ENCODE data around the gene ANKMY1.

ANKMY1 gene

DNA sequence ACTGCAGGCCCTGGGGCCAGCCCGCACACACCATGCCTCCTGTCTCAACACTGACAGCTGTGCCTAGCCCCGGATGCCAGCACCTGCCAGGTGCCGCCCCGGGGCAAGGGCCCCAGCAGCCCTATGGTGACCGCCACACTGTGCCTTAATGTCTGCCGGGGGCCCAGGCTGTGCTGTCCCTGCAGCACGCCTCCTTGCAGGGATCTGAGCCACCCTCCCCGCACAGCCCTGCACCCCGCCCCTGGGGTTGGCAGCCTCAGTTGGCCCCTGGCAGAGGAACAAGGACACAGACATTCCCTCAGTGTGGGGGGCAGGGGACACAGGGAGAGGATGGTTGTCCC, 20.3 kb upstream of the ANKMY1 start:
- no peak for DNase-seq

GRCh38 chr2:240577281-240578109, 19.7 kb upstream of the ANKMY1 start:
- no peak for DNase-seq

- DNase-seq: no peak
Observed at GRCh38 chr2:240576436-240577205, 18.8 kb upstream of the ANKMY1 start.

GRCh38 chr2:240576036-240576435, 18.2 kb upstream of the ANKMY1 start:
- DNase-seq: no peak

GRCh38 chr2:240575101-240575965, 17.5 kb upstream of the ANKMY1 start:
- no peak for DNase-seq

- DNase-seq: no peak
Observed at GRCh38 chr2:240574386-240575100, 16.8 kb upstream of the ANKMY1 start.

DNA sequence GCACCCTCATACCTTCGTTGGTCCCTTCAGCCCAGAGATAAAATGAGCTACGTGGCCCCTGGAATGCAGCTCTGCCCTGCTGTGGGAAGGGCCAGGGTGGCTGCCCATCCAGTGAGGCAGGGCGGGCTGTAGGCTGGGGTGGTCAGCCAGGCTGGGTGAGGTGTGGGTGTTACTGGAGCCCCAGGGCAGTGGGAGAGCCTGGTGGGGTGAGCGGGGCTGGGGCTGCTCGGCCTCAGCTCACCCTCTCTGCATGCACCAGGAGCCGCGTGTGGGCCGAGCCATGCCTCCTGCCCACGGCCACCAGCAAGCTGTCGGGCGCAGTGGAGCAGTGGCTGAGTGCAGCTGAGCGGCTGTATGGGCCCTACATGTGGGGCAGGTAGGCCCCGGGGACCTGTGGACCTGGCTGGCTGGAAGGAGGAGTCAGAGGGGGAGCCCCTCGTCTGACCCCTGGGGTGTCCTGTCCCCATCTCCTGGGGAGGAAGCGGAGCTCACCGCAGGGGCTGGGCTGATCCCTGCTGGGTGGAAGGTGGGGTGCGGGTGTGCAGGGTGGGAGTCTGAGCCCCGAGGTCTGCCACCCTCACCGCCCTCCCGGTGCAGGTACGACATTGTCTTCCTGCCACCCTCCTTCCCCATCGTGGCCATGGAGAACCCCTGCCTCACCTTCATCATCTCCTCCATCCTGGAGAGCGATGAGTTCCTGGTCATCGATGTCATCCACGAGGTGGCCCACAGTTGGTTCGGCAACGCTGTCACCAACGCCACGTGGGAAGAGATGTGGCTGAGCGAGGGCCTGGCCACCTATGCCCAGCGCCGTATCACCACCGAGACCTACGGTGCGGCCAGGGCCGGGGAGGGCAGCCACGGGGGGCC, 16.0 kb upstream of the ANKMY1 start:
- DNase-seq: no peak

DNA sequence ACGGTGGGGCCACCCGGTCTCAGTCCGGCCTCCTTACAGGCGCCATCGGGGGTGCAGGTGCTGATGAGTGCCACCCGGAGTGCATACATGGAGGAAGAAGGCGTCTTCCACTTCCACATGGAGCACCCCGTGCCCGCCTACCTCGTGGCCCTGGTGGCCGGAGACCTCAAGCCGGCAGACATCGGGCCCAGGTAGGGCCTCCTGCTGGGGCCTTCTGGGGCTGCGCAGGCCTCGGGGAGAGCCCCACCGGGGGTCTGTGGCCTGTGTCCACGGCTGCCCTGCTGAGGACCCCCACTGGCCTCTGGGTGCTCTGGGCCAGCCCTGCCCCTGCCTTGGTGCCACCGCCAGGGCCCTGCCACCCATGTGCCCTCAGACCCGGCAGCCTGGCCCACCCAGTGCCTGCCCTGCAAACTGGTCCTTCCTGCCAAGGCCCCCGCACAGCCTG, 15.3 kb upstream of the ANKMY1 start:
- DNase-seq: no peak

- DNase-seq: no peak
Observed at GRCh38 chr2:240572141-240573031, 14.6 kb upstream of the ANKMY1 start.

GRCh38 chr2:240571314-240571973, 13.7 kb upstream of the ANKMY1 start:
- DNase-seq: no peak

DNA sequence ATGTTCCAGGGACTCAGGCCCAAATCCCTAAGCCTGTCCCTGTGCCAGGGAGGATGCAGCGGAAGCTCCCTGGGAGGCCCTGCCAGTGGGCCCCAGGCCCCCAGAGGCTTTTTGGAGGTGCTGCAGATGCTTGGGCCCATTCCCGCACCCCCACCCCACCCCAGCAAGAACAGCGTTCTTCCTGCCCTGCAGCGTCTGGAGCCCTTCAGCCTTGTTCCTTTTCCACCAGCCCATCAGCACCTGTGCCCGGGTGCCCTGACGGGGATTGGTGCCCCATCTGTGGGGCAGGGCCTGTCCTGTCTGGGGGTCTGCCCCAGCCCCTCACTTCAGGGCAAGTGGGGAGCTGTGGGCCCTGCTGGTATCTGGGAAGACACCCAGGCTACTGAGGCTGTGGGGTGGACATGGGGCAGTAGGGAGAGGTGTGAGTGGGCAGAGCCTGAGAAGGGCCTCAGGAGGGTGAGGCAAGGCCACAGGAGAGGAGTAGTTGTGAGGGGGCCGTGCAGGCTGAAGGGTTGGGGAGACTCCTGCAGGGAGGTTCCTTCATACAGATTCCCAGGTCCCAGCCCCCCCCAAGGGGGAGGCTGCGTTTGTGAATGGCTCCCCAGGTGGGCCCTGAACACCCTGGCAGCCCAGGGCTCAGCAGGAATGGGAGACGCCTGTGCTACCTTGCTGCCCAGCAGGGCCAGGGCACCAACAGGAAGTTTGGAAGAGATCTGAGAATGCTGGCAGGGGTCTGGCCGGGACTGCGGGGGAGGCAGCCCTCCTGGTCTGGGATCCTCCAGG, 12.9 kb upstream of the ANKMY1 start:
- no peak for DNase-seq

GRCh38 chr2:240569998-240570530, 12.3 kb upstream of the ANKMY1 start:
- no peak for DNase-seq

DNA sequence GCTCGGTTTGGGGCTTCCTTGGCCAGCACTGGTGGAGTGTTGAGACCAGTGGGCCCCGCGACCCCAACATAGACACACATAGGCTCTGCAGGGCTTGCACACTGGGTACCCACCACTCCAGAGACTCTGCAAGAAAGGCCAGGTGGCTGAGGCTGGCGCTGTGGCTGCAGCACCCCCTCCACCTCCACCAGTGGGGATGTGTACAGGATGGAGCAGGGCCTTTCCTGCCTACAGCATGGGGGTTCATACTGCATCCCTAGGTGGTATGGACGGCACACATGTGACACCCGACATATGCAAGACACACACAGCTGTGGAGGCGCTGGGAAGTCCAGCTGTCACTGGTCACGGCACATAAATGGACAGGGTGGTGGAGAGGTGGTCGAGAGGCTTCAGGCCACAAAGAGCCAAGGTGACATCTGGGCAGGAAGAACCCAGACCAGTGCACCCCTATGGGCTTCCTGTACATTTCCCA, 11.8 kb upstream of the ANKMY1 start:
- no peak for DNase-seq

DNA sequence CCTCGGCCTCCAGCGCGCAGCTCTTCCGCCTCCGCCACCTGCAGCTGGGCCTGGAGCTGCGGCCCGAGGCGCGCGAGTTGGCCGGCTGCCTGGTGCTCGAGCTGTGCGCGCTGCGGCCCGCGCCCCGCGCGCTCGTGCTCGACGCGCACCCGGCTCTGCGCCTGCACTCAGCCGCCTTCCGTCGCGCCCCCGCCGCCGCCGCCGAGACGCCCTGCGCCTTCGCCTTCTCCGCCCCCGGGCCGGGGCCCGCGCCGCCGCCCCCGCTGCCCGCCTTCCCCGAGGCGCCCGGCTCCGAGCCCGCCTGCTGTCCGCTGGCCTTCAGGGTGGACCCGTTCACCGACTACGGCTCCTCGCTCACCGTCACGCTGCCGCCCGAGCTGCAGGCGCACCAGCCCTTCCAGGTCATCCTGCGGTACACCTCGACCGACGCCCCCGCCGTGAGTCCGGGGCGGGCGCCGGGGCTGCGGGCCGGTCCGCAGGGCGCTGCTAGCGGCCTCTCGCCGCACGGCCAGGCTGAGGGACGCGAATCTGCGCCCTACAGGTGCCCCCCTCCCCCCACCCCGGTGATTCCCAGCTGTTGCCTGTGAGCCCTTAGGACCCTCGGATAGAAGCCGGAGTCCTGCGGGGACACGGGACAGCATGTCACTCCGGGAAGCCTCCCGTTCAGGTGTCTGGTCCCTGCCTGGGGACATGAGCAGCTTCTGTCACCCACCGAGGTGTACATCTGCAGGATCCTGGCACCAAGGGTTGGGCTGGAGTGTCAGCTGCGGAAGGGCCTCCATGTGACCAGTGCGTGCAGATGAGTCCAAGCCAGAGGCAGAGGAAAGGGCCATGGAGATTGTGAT, 11.1 kb upstream of the ANKMY1 start:
- DNase-seq: peak; percentile 46

GRCh38 chr2:240567872-240568677, 10.3 kb upstream of the ANKMY1 start, which contains the start of gene RNPEPL1:
Gene RNPEPL1 (plus strand): TSS chr2:240568484. CDS start chr2:240568587, 103 bp downstream.
- DNase-seq: peak; percentile 59

GRCh38 chr2:240567137-240567871, 9.5 kb upstream of the ANKMY1 start:
- peak; percentile 61 for DNase-seq

All from stimulated activated CD8-positive, alpha-beta memory T cell treated with anti-CD3 and anti-CD28 coated beads, Interleukin-4, amount 100 ng/mL, for 48 hours (primary cell).